Measurements from ENCODE around the gene KIF5C.

KIF5C gene

DNA sequence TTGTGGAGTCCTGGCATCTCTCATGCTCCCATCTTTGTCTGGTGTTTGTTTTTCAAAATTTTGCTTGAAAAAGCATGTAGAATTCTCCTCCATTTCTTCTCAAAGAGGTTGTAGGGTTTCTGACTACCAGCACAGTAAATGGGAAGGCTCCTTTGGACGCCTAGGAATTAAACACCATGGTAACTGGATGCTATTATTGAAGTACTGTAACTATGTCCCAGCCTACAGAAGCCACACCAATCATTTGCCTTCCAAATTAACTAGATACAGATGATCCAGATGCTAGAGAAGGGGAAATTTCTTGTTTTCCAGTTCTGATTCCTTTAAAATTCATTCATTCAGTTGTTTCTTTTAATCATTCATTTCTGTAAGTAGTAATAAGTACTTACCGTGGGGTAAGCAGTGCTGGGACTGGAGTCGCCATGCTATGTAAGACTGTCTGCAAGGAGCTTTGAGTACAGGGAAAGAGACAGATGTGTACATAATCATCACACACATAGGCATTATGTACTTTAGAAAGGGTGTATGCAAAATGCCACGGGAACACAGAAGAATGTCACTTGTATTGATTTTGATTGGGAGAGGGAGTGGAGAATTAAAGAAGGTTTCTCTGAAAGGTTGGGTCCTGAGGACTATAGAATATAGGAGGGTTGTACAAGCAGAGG lies 49.6 kb downstream of the KIF5C start:
- no peak for DNase-seq (ENCODE audit: low read depth in 2 of 2)

DNA sequence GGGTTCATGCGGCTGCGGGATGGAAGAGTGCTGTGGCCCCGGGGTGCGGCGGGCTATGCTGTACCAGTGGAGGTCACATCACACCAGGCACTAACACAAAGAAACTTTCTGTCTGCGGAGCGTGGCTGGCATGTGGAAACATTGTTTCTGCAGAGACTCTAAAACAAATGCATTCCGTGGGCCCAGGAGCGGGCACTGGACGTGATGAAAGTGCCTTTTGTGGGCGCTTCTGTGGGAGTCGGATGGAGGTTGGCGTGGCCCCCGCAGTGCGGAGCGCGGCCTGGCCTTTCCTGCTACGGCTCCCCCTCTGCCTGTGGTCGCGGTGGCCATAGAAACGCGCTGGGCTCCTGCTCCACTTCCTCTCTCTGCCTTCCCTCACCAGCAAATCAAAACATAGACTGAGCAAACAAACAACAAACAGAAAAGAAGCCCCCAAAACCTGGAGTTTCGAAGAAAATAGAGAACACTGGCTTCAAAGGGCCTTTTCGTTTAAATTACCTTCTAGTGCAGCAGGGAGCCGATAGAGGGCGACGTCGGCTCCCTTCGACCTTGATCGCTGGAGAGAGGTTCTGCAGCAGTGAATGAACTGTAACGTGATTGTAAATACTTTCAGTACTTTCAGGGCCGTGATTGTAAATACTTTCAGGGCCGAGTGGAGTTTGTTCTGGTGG lies 51.4 kb downstream of the KIF5C start:
- peak in 1 of 2 experiments; percentile 37 for DNase-seq (ENCODE audit: low read depth in 2 of 2)

DNA sequence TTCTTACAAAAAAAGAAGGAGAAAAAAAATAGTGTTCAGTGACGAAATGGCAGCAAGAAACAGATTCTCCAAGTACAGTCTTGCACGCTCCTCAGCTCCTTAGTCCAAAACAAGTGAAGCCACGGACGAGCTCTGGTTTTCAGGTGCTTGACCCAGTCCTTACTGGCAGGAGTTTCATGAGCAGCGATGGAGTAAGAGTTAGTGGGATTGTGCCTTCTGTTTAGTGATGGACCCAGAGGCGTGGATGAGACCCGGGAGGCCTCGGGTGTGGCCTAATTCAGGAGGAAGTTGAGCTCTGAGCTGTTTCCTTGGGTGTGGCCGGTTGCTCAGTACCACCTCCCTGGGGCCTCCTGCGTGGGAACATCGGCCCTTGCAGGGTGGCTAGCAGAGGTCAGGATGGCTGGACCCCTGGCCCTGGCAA lies 52.0 kb downstream of the KIF5C start:
- DNase-seq (ENCODE audit: low read depth in 2 of 2) = peak in 1 of 2 experiments; percentile 6

DNA sequence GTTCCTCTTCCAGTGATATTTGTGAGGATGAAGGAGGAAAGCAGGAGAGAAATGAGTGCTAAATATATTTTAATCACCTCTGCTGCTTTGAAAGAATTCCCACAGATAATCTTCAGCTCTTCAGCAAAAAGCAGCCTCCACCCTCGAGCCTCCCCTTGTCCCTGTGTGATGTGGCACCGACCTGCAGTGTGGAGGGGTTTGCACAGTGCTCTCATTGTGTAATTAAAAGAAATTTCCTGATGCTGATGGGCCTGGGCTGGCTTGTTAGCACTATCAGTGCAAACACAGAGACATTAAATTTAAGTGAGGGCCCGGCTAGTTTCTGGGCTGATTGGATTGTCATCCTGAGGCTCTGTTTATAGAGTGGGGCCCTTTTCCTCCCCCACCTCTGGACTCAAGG lies 53.4 kb downstream of the KIF5C start:
- no peak for DNase-seq (ENCODE audit: low read depth in 2 of 2)

DNA sequence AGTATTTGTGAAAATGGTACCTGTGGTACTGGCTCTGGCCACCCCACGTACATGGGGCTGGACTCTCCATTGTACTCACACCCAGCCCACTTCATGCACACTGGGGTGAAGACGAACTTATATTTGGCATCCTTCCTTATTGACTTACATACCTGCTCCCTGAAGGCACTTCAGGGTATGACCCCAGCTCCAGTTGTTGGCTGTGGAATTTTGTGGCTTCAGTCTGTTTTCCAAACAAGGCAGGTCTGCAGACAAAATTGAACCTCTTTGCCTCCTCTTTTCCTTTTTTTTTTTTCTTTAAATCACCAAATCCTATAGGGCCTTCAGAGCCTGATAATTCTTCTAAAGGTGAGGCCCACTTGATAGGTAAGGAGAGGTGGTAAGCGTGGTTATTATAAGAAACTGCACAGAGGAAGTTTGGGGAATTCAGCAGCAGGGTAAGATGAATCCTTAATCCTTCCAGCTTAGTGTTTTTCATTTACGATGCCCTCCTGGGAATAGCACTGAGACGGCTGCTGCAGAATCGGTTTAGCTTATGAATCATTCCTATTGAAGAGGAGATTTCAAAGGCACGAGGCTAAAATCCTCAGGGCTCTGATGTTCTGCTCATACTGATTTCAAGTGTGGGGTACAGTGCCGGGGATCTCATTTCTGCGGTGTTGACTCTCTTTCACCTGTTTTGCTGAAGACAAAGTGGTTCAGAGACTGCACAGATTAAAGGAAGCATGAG lies 55.2 kb downstream of the KIF5C start:
- no peak for DNase-seq (ENCODE audit: low read depth in 2 of 2)

DNA sequence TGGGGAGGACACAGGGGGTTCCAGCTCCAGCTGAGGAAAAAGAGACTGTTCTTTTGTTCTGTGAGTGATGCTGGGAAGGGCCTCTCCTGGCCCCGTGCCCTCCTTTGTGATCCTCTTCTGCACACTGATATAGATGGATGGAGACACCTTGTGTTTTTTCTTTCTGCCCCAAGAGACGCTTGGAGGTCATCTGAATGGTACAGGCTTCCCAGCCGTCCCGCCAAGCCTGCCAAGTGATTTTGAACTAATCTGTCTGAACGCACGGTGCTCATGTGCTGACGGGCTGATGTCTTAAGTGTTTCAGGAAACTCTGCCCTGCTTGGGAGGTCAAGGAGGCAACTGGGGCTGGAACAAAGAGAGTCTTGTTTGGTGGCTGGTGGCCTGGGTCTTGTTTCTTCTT lies 57.5 kb downstream of the KIF5C start:
- DNase-seq (ENCODE audit: low read depth in 2 of 2) = no peak

DNA sequence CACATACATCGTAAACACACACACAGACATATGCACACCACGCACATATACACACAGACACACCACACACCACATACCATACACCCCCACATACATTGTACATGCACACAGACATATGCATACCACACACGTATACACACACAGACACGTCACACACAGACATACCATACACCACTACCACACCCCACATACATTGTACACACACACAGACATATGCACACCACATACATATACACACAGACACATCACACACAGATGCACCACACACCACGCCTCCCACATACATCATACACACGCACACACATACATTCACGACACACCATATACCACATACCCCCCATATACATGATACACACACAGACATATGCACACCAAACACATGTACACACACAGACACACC lies 58.4 kb downstream of the KIF5C start:
- no peak for DNase-seq (ENCODE audit: low read depth in 2 of 2)

DNA sequence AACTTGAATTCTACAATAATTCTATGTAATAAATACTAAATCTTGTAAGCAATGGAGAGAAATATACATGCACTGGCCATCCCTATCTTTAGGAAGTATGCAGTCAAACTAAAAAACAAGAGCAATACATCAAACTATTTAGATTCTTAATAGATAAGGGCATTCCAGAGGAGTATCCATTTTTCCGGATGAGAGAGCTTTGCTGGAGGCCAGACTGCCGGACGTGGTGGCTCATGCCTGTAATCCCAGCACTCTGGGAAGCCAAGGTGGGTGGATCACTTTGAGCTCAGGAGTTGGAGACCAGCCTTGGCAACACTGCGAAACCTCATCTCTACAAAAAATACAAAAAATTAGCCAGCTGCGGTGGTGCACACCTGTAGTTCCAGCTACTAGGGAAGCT lies 60.8 kb downstream of the KIF5C start:
- no peak for DNase-seq (ENCODE audit: low read depth in 2 of 2)

DNA sequence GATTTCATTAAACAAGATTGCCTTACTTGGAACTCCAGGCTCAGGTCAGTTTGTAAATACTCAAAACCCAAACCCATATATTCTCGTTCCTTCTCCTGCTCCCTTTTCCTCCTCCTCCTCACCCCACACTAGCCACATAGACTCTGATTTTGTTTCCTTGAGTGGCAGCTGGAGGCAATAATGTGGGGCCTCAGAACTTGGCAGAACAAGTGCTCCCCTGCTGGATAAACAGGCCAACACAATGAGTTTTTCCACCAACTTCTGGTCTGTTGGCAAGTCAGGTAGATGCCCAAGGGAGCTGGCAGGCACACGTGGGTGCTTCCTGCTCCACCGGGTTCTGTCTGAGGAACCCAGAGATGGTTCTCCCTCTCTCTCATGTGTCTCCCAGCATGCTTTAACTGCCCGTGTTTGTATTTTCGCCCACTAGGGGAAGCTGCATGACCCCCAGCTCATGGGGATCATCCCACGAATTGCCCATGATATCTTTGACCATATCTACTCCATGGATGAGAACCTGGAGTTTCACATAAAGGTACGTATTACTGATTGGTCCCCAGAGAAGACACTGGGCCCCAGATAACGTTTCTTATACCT lies 61.9 kb downstream of the KIF5C start:
- DNase-seq (ENCODE audit: low read depth in 2 of 2) = no peak

DNA sequence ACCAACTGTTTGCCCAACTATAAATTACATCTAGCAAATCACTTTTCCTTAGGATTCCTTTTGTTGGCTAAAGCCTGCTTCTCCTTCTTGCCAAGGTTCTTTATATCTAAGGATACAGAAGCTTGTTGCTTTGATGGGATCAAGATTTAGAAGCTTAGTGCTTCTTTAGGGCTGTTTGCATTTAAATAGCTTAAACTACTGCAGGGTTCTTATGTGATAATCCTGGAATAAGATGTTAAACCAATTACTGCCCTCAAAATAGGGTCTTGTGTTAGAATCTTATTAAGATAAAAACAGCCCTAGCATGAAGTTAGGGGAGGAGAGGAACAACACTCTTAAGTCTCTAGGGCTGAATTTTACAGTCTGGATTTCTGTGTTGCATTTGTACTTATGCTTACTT lies 64.2 kb downstream of the KIF5C start:
- no peak for DNase-seq (ENCODE audit: low read depth in 2 of 2)

DNA sequence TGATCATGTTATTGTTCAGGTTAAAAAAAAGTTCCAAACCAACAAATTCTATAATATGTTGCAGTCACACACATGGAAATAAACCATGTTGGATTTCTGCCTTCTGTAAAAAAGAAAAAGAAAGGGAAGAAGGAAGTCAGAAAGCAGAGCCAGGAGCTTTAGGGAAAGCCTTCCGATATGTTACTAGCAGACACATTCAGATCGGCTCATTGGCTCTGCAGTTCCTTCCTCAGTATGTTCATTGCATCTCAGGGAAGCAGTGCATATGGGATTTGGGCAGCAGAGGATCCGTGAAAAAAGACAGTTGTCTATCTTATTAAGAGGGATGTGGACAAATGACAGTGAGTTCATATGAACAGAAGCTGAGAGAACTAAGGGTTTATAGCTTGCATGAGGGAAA lies 68.1 kb downstream of the KIF5C start:
- DNase-seq (ENCODE audit: low read depth in 2 of 2) = no peak

DNA sequence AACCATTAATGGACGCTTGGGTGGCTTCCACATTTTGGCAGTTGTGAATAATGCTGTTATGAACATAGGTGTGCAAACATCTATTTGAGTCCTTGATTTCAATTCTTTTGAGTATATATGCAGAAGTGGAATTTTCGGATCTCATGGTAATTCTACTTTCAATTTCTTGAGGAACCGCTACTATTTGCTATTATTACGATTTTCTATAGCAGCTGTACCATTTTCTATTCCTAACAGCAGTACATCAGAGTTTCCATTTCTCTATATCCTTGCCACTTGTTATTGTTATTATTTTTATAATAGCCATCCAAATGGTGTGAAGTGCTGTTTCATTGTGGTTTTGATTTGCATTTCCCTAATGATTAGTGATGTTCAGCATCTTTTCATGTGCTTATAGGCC lies 69.5 kb downstream of the KIF5C start:
- DNase-seq (ENCODE audit: low read depth in 2 of 2) = no peak

DNA sequence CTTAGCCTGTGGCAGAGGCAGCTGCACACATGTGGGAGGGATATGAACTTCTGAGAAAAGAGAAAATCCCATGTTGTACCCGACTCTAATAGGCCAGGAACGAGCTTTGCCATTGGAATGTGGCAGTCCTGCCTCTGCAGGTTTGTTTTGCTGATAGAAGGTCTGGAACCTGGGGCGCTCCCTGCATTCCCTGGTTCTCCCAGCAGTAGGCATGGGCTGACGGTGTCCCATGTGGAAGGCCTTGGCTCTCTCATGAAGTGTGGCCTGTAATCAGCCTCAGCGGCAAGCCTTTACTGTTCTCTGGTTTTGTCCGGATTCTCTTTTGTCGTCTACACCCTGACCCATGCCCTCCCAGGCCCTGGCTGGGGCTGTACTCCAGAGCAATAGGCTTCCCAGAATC lies 72.3 kb downstream of the KIF5C start:
- DNase-seq (ENCODE audit: low read depth in 2 of 2) = no peak

DNA sequence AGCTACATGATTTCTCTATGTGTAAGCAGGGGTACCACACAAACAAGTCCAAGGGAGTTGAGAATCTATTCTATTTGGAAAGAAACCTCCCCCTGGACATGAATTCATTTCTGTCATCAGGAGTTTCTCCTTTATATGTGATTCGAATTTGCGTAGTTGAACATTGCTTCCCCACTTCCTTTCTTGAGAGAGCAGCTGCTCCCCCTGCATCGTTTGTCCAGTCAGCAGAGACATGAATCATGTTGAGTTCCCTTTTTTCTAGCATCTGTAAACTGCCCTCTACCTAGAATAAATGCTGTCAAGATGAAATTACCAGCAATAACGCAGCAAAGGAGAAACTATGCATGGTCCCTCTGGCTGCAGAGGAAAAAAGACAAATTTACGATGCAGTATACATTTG lies 73.8 kb downstream of the KIF5C start:
- DNase-seq (ENCODE audit: low read depth in 2 of 2) = no peak

DNA sequence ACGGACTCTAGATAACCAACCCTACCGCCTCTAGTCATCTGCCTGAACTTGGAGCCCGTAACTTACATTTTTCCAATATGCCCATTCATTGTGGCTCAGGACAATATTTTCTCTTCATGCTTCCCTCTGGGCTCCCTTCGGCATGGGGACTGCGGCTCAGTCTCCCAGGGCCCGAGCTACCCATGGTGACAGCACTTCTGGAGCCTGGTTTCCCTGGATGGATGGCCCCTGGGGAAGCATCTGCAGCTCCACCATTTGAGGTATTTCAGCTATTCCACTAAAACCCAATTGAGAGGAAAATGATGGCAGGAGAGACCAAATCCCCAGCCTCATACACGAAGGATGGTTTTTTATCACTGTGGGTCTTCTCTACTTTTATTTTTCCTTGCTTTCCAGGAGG lies 74.3 kb downstream of the KIF5C start:
- no peak for DNase-seq (ENCODE audit: low read depth in 2 of 2)

DNA sequence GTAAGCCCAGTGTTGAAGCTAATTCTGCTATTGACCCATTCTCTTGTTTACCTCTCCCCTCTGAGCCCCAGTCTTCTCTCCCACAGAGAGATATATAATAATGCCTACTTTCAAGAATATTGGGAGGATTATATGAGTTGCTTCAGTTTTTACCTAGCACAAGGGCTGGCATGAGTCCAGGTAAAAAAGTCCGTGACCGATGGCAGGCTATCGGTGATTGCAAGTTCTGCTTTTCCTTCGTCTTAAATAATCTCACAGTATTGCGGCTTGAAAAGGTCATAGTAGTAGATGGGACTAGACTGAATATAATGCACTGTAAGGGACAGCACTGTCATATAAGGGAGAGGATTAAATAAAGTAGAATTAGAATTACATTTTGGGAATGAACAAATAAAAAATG lies 77.6 kb downstream of the KIF5C start:
- no peak for DNase-seq (ENCODE audit: low read depth in 2 of 2)

DNA sequence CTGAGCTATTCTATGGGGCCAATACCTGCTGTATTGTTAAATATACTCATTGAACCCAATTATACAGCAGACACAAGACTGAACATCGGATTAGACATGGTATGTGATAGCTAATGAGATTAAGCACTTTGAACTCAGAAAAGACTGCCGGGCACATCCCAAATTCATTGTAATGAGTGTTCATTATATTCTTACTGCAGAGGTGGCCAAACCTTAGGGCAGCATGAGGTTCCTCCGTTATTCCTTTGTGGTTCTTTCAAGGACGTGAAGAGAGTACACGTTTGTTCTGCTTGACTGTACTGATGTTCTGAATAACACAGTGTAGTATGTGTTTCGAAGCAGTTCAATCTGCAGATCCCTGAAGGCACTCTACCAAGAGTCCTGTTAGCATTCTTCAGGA lies 78.4 kb downstream of the KIF5C start:
- no peak for DNase-seq (ENCODE audit: low read depth in 2 of 2)

DNA sequence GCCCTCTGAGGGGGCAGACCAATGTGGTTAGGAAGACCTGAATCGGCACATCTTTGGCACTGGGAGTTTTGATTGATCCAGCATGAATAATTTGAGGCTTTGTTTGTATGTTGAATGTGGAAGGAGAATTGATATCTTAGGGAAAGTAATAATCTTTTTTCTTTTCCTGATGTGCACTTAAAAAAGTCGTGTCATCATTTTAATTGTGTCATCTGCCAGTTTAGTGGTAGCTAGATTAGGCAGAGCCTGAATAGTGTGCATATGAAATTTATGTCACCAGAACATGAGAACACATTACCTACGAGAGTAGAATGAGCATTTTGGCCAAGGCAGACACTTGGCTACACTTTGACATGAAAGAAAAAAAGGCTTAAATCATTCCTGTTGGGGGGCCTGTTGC lies 79.5 kb downstream of the KIF5C start:
- no peak for DNase-seq (ENCODE audit: low read depth in 2 of 2)

DNA sequence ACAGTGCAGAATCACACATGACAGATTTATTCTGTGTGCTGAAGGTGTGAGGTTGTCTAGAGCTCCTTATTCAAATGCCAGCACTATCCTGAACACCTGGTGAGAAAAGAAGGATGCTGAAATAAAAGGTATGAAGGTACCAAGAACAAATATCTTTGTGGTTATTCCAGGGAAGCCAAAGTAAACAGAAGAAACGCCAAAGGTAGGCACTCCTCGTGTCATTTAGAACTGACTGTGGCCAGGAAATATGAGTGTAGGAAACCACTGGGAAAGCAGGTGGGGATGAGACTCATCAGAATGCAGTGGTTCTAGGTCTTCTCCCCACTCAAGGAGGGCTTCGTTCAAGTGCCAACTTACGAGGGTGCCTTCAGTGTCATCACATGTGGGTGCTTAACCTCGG lies 80.8 kb downstream of the KIF5C start:
- no peak for DNase-seq (ENCODE audit: low read depth in 2 of 2)

DNA sequence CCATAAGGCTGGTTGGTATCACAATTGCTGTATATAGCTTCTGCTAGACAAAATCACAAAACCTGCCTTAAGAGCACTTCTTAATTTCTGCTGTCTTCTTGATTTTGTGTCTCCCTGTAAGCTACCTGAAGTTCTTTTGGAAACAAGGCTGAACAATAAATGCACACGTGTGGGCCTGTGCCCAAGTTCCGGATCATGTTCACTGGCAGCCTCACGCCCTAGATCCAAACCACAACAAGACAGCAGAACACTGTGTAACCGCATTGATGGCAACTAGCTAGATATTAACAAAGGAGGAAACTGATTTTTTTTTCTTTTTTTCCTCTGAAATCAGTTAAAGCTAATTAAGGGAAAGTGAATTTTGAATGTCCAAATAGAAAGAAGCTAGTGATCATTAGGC lies 82.0 kb downstream of the KIF5C start:
- DNase-seq (ENCODE audit: low read depth in 2 of 2) = no peak

DNA sequence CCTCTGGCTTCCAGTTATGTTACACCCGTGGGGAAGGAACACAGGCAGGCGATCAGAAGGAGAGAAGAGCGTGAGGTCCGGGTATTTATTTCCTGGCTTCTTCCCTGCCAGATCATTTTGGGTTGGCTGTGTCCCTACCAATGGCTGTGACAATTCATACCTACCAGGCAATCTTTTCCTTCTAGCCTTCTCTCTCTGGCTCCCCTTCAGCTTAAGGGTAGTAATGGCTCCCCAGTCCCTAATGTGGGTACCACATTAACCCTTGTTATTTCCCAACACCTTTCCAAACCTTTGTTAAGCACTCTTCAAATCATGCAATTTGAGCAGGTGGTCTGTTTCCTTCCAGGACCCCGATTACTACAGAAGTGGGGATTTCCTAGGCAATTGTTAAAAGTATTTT lies 84.7 kb downstream of the KIF5C start:
- DNase-seq (ENCODE audit: low read depth in 2 of 2) = no peak

DNA sequence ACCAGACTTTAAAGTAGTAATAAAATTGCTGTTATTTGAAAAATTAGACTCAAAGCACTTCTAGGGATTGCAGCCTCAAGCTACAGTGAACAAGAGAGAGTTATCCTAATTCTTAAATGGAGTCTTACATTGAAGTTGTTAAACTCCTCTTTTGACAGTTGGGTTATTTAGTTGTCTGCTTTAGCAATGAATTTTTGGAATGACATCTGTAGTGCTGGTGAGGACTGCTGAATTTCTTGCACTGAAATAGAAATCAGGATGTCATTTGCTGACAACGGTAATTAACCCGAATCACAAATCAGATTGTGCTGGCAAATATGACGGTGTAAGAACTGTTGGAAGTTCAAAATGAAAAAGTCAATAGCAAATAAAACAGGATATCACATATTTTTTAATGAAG lies 85.5 kb downstream of the KIF5C start:
- no peak for DNase-seq (ENCODE audit: low read depth in 2 of 2)

DNA sequence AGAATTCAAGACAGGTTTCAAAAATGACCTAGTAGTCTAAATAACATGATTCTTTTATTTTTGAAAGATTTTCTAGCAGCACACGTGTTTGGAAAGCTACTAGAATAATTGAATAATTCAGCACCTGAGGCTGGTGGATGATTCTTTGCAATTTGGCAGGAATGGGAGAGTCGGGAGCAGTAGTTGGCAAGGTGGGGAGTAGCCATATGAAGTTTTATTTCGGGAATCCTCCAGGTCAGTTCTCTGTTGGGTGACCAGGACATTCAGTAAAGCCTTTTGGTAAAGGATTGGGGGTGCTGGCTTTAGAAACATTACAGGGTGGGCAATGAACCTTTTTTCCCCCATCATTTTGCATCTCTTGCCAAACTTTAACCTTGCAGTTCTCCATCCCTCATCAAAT lies 88.4 kb downstream of the KIF5C start:
- DNase-seq (ENCODE audit: low read depth in 2 of 2) = no peak

Data from stimulated activated CD4-positive, alpha-beta T cell treated with anti-CD3 and anti-CD28 coated beads, Interleukin-12 subunit alpha, Interleukin-12 subunit beta, amount 100 ng/mL, for 24 hours (primary cell).